Measurements from ENCODE around the gene PRRT1B. TPM values are rescaled to one million over a fixed set of nuclear protein-coding genes. Genes with fewer than 3 reads are reported as not detected.
A peak's percentile ranks its signal among the peaks of the same experiment; 100 is the strongest.

The PRRT1B gene
- total and polyA plus RNA-seq, 2 of the 4 experiments (the other 2 are of a cell fraction): not detected

GRCh38 chr9:131583836-131584555 lies 38.7 kb downstream of the PRRT1B start:
- Histone ChIP-seq H3K4me1 (ENCODE audit: control insufficient read depth, insufficient read depth, low read length) (no peaks in the 10 kb centered on the region), H4K5ac (ENCODE audit: low read depth, low read length) (no peak overlapping the region), H3K18ac (ENCODE audit: low read depth, low read length) (no peak overlapping the region), H4K20me1 (ENCODE audit: insufficient read depth, low read length) (no peaks in the 10 kb centered on the region), H2BK20ac (ENCODE audit: low read depth, low read length) (no peak overlapping the region), H3K4me2 (ENCODE audit: low read depth, low read length) (no peak overlapping the region), H2BK5ac (ENCODE audit: low read depth, low read length, poor library complexity, severe bottlenecking) (no peak overlapping the region), H4K8ac (ENCODE audit: low read depth in 2 of 2, low read length in 2 of 2) (no peak overlapping the region), H3K4me3 (ENCODE audit: insufficient read depth, low read depth, low read length) (no peak overlapping the region), H2AFZ (replicated peaks; ENCODE audit: low read length, poor library complexity) (no peak overlapping the region), H4K91ac (ENCODE audit: insufficient read depth, low read depth, low read length) (no peak overlapping the region), H3K9me3 (ENCODE audit: control insufficient read depth, insufficient read depth, low read length) (no peaks in the 10 kb centered on the region), H3K79me1 (ENCODE audit: low read depth in 1 of 2, low read length in 2 of 2) (no peaks in the 10 kb centered on the region), H3K4ac (ENCODE audit: low read depth, low read length) (no peak overlapping the region), H2AK9ac (replicated peaks; ENCODE audit: low read depth, low read length, poor library complexity) (peak overlapping the region; percentile 28), H3K9ac (ENCODE audit: low read depth, low read length) (no peak overlapping the region), H3K9me1 (ENCODE audit: insufficient read depth, low read length) (no peaks in the 10 kb centered on the region), H3K14ac (replicated peaks; ENCODE audit: low read depth, low read length) (no peak overlapping the region), H3K27ac (ENCODE audit: insufficient read depth, low read length) (no peak overlapping the region), H3K27me3 (ENCODE audit: control insufficient read depth, insufficient read depth, low read length) (no peaks in the 10 kb centered on the region), H3K23ac (ENCODE audit: low read depth, low read length) (no peak overlapping the region), H2AK5ac (ENCODE audit: low read depth, low read length) (no peak overlapping the region), H2BK120ac (ENCODE audit: low read depth, low read length) (no peak overlapping the region), H3K36me3 (ENCODE audit: control insufficient read depth, insufficient read depth, low read length) (peaks cover 60% of the 10 kb centered on the region), H3K56ac (ENCODE audit: extremely low read depth, insufficient read depth, low read length) (no peak overlapping the region), H2BK15ac (ENCODE audit: low read depth, low read length) (no peak overlapping the region)
- 94% methylated on average over 14 of the region's 27 CpGs; no CpG with 5 or more reads in 1 of the 2 experiments for WGBS, 2 experiments (ENCODE audit: extremely low coverage in 2 of 2, insufficient read length in 1 of 2)
- CTCF ChIA-PET: no interaction called here
- intact Hi-C loops (cut with micrococcal nuclease) (no loop called here), dilution Hi-C loops (cut with HindIII; ENCODE audit: low sequenced_read_pairs, unreplicated experiment) (no loop called here), in situ Hi-C loops (cut with MboI; ENCODE audit: low sequenced_read_pairs) (loop anchor here (25.0 kb wide), 1 partner anchor 678 kb away; no protein-coding TSS in a partner anchor)
- no peak for ATAC-seq (ENCODE audit: low read depth)
- DNase-seq: no peak
- POLR2A ChIA-PET (ENCODE audit: unreplicated experiment): no interaction called here
- TF ChIP-seq MXI1 (IDR thresholded peaks at IDR 0.05; ENCODE audit: borderline replicate concordance, low read depth, low read length) (no peak), CHD1 (IDR thresholded peaks at IDR 0.05; ENCODE audit: low read depth, low read length) (no peak), USF2 (IDR thresholded peaks at IDR 0.05; ENCODE audit: low read depth, low read length) (no peak), MAFK (IDR thresholded peaks at IDR 0.05; ENCODE audit: low read depth, low read length) (no peak), CEBPB (IDR thresholded peaks at IDR 0.05; ENCODE audit: low read depth, low read length) (no peak), SMC3 (IDR thresholded peaks at IDR 0.05; ENCODE audit: low read depth, low read length) (no peak)
- no TSS peak for BruUV-seq (replicated peaks)

Measured in IMR-90 (cell line).